IPS-20b (cell line): Measurements from ENCODE around the gene FGFBP1.

Experiments
- H3K27ac ChIP-seq: one replicate; pipeline ENCODE4 v1.5.1; 2013; ENCODE audit warnings: low read length
- H3K27me3 ChIP-seq: 2 replicates; pipeline ENCODE4 v1.6.1; 2013; ENCODE audit warnings: mild to moderate bottlenecking, low read length, inconsistent platforms; ENCODE audit not compliant: insufficient read depth
- H3K36me3 ChIP-seq: 2 replicates; pipeline ENCODE4 v1.6.1; 2013; ENCODE audit warnings: low read depth, mild to moderate bottlenecking, inconsistent platforms, low read length, moderate library complexity; ENCODE audit not compliant: insufficient read depth
- H3K4me1 ChIP-seq: 2 replicates; pipeline ENCODE4 v1.6.1; 2013; ENCODE audit warnings: mild to moderate bottlenecking, control low read depth, inconsistent platforms, low read length, moderate library complexity; ENCODE audit not compliant: insufficient read depth
- H3K4me3 ChIP-seq: 2 replicates; pipeline ENCODE4 v1.5.1; 2013; ENCODE audit warnings: mild to moderate bottlenecking, low read length, inconsistent platforms
- H3K9ac ChIP-seq: 2 replicates; pipeline ENCODE4 v1.6.1; 2013; ENCODE audit warnings: low read depth, mild to moderate bottlenecking, inconsistent platforms, low read length, moderate library complexity
- H3K9me3 ChIP-seq: 2 replicates; pipeline ENCODE4 v1.6.1; 2013; ENCODE audit warnings: mild to moderate bottlenecking, low read depth, low read length, inconsistent platforms; ENCODE audit not compliant: insufficient read depth

Gene FGFBP1

DNA sequence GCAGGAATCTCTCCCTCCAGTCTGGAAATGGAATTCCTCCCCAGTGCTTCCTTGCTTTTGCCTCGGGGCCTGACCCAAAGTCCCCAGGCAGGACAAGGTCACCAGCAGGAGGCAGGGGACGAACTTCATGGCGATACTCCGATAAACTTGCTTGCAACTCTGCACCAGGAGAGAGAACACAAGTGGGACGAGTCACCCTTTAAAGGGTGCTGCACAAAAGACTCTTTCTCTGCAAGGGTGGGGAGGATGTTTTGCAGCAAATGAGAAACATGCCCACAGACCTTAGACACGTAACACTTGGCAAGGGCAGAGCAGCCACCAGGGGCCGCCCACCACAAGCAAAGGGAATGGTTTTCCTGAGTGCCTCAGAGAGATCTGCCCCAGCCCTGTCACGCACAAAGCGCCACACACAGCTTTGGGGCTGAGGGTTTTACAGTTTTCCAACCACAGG lies 24.5 kb upstream of the FGFBP1 start, which contains the start of gene FGFBP2:
Gene FGFBP2 (minus strand): TSS at position 175 of the 451 bp plus-strand sequence. CDS start 46 bp downstream, at position 129.
- H3K27ac ChIP-seq, result no peak within 1 kb of the TSS
- 0 out of 2 replicates have a peak, but pooled peaks cover 7% of the 10 kb centered on the region for H3K9me3 ChIP-seq
- no peak within 1 kb of the TSS for H3K4me3 ChIP-seq
- no peaks in the 10 kb centered on the region for H3K27me3 ChIP-seq
- H3K9ac ChIP-seq, result no peak within 1 kb of the TSS
- peaks cover 7% of the 10 kb centered on the region; the same call in 1 of the 2 replicates for H3K4me1 ChIP-seq
- peaks cover 4% of the 10 kb centered on the region; the same call in 1 of the 2 replicates for H3K36me3 ChIP-seq

DNA sequence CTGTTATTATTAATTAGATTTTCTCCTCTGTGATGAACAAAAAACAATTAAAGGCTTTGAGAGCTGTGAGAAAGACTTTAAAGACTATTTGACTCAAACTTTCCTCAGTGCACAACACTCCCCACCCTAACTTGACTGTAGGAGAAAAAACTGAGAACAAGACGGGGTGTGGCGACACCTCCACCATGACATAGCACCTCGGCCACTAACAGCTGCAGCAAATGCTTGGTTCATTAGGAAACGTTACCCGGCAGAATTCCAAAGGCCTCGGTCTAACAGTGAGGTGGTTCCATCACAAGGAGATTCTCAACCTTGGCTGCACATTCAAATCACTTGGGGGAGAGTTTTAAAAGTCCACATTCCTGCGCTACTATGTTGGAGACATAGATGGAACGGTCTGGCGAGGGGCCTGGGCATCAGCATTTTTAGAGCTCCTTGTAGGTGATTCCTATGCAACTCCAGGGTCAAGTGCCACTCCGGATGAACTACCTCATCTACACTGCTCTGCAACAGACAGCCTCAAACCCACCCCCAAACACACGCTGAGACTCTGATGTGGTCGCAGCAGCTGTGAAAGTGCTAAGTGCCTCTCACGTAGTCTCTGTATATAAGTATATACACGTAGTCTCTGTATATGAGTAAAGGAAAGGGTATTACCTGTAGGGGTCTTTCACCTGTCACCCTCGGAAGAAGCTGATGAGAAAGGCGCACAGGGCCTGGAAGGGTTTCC lies 23.4 kb upstream of the FGFBP1 start:
- no peak overlapping the region for H3K27ac ChIP-seq
- H3K4me3 ChIP-seq, result no peak overlapping the region
- H3K9me3 ChIP-seq, result 0 out of 2 replicates have a peak, but pooled peaks cover 7% of the 10 kb centered on the region
- H3K4me1 ChIP-seq, result peaks cover 7% of the 10 kb centered on the region; the same call in 1 of the 2 replicates
- H3K27me3 ChIP-seq, result no peaks in the 10 kb centered on the region
- H3K36me3 ChIP-seq, result no peaks in the 10 kb centered on the region
- H3K9ac ChIP-seq, result no peak overlapping the region

DNA sequence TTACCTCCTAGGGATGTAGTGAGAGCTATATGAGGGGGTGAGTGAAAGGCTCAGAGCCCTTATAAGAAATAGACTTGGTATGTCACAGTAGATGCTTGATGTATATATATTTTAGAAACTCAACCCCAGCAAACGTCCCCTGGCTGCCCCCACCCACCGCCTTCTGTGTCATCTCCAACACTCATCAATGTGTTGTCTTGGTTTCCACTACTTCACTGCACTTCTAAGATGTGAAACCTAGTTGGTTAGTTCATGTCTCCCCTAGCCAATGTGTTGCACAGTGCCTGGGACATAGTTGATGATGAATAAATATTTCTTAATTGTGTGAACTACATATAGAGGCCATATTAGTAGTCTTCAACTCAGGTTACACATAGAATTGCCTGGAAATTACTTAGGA lies 20.0 kb upstream of the FGFBP1 start:
- H3K4me1 ChIP-seq, result peaks cover 7% of the 10 kb centered on the region; the same call in 1 of the 2 replicates
- no peak overlapping the region for H3K27ac ChIP-seq
- H3K9me3 ChIP-seq, result peaks cover 11% of the 10 kb centered on the region
- H3K36me3 ChIP-seq, result no peaks in the 10 kb centered on the region
- no peak overlapping the region for H3K4me3 ChIP-seq
- no peak overlapping the region for H3K9ac ChIP-seq
- H3K27me3 ChIP-seq, result no peaks in the 10 kb centered on the region

DNA sequence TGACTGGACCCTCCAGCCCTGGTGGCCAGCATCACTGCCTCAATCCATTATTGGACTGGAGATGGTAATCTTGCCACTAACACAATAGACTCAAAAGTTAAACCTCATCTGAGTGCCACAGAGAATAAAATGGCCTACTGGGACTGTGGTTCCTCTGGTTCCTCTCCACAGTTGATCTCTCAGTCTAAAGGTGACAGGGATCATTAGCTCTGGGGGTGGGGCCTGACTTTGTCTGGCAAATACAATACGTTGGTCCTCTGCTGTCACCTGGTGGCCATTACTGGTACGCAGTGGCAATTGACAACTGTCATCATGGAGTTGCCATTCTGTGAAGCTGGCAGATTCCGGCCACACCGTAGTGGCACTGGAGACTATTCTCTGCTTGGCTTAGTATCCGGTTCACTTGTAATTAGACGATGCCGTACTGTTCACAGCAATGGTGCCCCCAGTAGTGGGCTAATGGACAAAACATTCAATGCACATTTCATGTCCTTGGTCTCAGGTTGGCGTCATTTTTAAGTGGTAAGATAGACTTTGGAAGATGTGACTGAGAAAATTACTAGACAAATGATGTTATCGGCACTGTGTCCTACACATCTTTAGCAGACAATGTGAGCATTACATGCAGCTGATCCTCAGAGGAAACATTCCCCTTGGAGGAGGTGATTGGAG lies 17.8 kb upstream of the FGFBP1 start:
- Histone ChIP-seq H3K27ac (no peak overlapping the region), H3K9ac (no peak overlapping the region), H3K27me3 (no peaks in the 10 kb centered on the region), H3K4me1 (0 out of 2 replicates have a peak, but pooled peaks cover 3% of the 10 kb centered on the region), H3K36me3 (no peaks in the 10 kb centered on the region), H3K9me3 (peaks cover 11% of the 10 kb centered on the region), H3K4me3 (no peak overlapping the region)

DNA sequence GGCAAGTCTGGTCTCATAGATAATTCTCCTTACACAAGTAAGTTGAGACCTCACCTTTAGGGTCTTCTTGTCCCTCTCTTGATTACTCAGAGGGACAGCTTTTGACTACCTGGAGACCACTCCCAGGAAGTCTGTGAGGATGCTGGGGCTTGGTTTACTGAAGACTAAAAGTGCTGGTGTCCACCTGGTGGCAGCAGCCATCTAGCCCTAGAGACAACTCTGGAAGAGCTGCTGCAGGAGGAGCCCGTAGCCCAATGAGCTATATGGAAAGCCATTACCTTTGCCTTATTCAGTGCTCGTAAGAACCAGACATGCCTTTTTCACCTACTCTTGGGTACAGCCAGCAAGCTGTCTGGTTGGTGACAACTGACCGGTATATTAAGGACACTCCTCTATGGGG lies 17.1 kb upstream of the FGFBP1 start:
- no peak overlapping the region for H3K9ac ChIP-seq
- no peaks in the 10 kb centered on the region for H3K36me3 ChIP-seq
- peaks cover 11% of the 10 kb centered on the region for H3K9me3 ChIP-seq
- H3K4me3 ChIP-seq, result no peak overlapping the region
- no peak overlapping the region for H3K27ac ChIP-seq
- 0 out of 2 replicates have a peak, but pooled peaks cover 3% of the 10 kb centered on the region for H3K4me1 ChIP-seq
- H3K27me3 ChIP-seq, result no peaks in the 10 kb centered on the region

DNA sequence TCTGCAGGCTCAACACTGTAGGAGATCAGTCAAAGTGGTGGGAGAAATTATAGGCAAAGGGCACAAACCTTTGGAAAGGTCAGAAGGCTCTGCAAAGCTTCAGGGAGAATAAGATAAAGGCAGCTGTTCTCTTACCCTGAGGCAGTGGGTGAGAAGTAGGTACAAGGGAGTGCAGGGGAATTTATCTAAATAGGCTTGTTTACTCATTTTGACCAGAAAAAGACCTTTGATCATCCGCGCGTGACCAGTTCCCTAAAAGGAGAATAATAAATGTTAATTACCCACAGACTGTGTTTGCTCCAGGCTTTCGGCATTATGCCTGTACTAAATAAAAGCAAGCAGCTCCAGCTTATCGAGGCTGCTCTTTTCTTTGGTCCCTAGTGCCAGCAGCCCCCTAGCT lies 15.1 kb upstream of the FGFBP1 start:
- H3K9me3 ChIP-seq, result peaks cover 11% of the 10 kb centered on the region
- no peaks in the 10 kb centered on the region for H3K27me3 ChIP-seq
- no peaks in the 10 kb centered on the region for H3K36me3 ChIP-seq
- H3K4me1 ChIP-seq, result 0 out of 2 replicates have a peak, but pooled peaks cover 3% of the 10 kb centered on the region
- H3K4me3 ChIP-seq, result no peak overlapping the region
- H3K9ac ChIP-seq, result no peak overlapping the region
- H3K27ac ChIP-seq, result no peak overlapping the region

DNA sequence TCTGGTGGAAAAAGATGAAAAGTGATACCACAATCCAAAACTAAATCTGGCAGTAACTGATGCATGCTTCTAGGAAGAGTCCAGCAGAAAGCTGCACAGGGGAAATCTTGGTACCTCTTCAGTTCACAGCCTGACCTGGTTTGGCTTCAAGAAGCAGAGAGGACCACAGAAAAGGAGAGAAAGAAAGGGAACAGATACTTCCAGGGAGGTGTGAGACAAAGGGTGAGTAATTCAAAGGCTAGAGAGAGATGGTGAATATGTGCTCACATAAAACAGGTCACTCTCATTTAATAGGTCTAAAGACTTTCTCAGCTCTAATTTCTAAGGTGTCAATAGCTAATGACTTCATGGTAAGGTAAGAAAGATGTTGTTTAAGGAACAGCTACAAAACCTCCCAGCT lies 13.2 kb upstream of the FGFBP1 start:
- Histone ChIP-seq H3K4me3 (no peak overlapping the region), H3K9ac (no peak overlapping the region), H3K27me3 (no peaks in the 10 kb centered on the region), H3K27ac (no peak overlapping the region), H3K4me1 (no peaks in the 10 kb centered on the region), H3K9me3 (peaks cover 11% of the 10 kb centered on the region), H3K36me3 (no peaks in the 10 kb centered on the region)

DNA sequence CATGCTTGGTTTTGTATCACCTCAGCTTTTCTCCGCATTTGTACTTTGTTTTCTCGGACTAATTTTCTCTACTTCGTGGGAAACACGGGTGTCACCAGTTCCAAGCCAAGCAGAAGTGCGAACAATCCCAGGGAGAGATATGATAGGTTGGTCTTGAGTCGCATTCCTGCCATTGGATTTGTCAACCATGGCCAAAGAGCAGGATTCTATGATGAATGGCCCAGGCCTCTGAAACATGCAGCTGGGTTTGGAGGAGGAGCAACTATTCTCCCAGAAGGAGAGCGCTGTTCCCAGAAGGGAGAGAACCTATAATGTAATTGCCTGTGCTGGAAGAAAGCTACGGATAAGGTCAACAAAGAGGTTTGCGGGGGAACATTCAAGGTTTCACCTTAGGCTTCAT lies 10.3 kb upstream of the FGFBP1 start:
- Histone ChIP-seq H3K36me3 (no peaks in the 10 kb centered on the region), H3K9me3 (no peaks in the 10 kb centered on the region), H3K4me3 (no peak overlapping the region), H3K27me3 (no peaks in the 10 kb centered on the region), H3K4me1 (no peaks in the 10 kb centered on the region), H3K27ac (no peak overlapping the region), H3K9ac (no peak overlapping the region)

DNA sequence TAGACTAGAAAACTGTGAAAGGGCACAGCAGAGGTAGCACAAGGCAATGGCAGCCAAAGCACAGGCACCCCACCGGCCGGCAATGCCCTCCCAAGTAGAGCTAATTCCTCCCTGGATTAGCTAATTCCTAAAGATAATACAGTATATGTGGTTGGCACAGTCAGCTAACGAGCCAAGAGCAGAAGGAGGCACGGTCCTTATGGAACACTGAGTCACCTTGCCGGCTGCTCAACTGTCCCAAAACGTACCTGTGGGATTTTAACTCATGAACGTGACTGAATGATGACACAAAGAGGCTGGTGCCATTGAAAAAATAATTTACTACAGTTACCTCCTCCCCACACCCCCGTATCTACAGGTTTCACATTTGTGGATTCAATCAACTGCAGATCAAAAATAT lies 9.1 kb upstream of the FGFBP1 start:
- H3K4me1 ChIP-seq, result no peaks in the 10 kb centered on the region
- H3K27ac ChIP-seq, result no peak overlapping the region
- no peak overlapping the region for H3K9ac ChIP-seq
- H3K36me3 ChIP-seq, result no peaks in the 10 kb centered on the region
- no peaks in the 10 kb centered on the region for H3K9me3 ChIP-seq
- H3K27me3 ChIP-seq, result no peaks in the 10 kb centered on the region
- no peak overlapping the region for H3K4me3 ChIP-seq

DNA sequence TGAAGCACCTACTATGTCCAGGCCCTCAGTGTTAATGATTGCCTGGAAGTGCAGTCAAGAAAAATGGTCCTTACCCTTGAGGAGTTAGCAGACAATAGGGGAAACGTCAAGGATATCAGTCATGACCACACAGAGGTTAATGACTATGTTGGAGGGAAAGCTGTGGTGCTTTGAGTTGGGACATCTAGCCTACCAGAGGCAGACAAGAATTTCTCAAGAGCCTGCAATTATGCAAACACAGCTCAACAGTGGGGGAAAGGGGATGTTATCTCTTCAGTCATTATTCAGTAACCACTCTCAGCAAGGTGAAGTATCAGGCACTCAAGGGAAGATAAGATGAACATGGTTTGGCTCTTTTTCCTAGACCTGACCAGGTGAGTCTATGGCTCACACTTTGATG lies 7.0 kb upstream of the FGFBP1 start:
- Histone ChIP-seq H3K27ac (no peak overlapping the region), H3K4me1 (no peaks in the 10 kb centered on the region), H3K27me3 (no peaks in the 10 kb centered on the region), H3K4me3 (no peak overlapping the region), H3K9ac (no peak overlapping the region), H3K36me3 (no peaks in the 10 kb centered on the region), H3K9me3 (no peaks in the 10 kb centered on the region)

DNA sequence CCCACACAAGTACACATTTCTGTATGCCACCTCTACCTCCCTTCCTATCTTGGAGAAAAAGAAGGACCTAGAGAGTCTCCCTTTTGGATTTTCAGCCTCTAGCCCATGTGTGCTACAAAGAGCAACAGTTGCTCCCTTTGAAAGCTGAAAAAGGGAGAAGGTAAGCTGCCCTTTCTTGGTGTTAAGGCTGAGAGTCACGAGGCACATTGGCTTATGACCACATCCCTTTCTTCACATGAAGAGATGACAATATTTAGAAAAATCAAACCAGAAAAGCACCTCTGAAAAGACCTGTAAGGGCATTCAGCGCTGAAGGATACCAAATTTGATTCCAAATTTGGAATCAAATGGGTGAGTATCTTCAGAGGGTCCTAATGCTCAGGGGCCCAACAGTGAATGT lies 6.4 kb upstream of the FGFBP1 start:
- Histone ChIP-seq H3K4me1 (no peaks in the 10 kb centered on the region), H3K4me3 (no peak overlapping the region), H3K27me3 (no peaks in the 10 kb centered on the region), H3K9me3 (no peaks in the 10 kb centered on the region), H3K27ac (no peak overlapping the region), H3K36me3 (no peaks in the 10 kb centered on the region), H3K9ac (no peak overlapping the region)

DNA sequence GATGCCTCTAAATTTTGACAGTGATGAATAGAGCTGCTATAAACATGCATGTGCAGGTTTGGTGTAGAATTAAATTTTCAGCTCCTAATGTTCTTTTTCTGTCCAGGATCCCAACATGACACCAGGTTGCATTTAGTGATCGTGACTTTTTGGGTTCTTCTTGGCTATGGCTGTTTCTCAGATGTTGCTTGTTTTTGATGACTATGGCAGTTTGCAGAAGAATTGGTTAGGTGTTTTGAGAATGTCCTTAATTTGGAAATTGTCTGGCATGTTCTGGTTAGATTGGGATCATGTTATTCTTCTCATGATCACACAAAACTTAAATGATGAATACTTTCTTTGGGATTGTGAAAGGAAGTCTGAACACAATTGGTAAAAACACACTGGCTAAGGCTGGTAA lies 3.7 kb upstream of the FGFBP1 start:
- H3K4me1 ChIP-seq, result peaks cover 8% of the 10 kb centered on the region; the same call in 1 of the 2 replicates
- H3K9me3 ChIP-seq, result no peaks in the 10 kb centered on the region
- H3K27me3 ChIP-seq, result no peaks in the 10 kb centered on the region
- H3K4me3 ChIP-seq, result no peak overlapping the region
- no peaks in the 10 kb centered on the region for H3K36me3 ChIP-seq
- no peak overlapping the region for H3K27ac ChIP-seq
- no peak overlapping the region for H3K9ac ChIP-seq
